ENCODE data around the gene PDE7B.

DNA sequence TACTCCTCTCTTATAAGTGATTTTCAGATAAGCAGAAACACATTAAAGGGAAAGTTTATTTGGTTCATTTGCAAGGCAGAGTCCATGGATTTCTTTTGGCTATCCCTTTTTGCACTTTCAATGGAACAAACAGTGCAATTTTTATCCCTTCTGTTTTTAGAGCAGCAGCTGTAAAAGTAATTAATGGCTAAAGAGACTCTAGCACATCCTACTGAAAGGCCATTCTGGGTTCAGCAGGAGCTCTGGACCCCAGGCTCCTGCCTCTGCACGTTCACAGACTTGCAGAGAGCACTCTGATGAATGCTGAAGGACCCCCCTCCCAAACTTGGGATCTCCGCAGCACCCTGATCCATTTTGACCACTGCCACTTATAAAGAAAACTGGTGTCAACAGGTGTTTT is 40.3 kb upstream of the PDE7B start:
- TF ChIP-seq, protein P1, sequence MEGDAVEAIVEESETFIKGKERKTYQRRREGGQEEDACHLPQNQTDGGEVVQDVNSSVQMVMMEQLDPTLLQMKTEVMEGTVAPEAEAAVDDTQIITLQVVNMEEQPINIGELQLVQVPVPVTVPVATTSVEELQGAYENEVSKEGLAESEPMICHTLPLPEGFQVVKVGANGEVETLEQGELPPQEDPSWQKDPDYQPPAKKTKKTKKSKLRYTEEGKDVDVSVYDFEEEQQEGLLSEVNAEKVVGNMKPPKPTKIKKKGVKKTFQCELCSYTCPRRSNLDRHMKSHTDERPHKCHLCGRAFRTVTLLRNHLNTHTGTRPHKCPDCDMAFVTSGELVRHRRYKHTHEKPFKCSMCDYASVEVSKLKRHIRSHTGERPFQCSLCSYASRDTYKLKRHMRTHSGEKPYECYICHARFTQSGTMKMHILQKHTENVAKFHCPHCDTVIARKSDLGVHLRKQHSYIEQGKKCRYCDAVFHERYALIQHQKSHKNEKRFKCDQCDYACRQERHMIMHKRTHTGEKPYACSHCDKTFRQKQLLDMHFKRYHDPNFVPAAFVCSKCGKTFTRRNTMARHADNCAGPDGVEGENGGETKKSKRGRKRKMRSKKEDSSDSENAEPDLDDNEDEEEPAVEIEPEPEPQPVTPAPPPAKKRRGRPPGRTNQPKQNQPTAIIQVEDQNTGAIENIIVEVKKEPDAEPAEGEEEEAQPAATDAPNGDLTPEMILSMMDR (IDR thresholded peaks at IDR 0.05), result no peak
- no peak for TF ChIP-seq POLR2A (IDR thresholded peaks at IDR 0.05)

Data from uterus (tissue), 2 donors.